Central memory CD8-positive, alpha-beta T cell (primary cell): ENCODE data around the gene HPSE2.

Source experiments
- ATAC-seq: fragments of 150-1000 bp; cut with Tn5 transposase; replicated peaks from 2 replicates; pipeline ENCODE4 v1.10.0; 2022; ENCODE audit warnings: mild to moderate bottlenecking, moderate FRiP score, moderate number of reproducible peaks; ENCODE audit not compliant: poor library complexity, severe bottlenecking; ENCODE audit errors: extremely low read depth
- DNase-seq, 2 donors: peaks; one replicate each; pipeline ENCODE4 v3.0.0; 2021; ENCODE audit warnings: low spot score in 2 of 2
- H3K27ac Mint-ChIP-seq: one replicate; pipeline ENCODE4 v1.8.0; 2022; ENCODE audit warnings: low read depth, mild to moderate bottlenecking, moderate library complexity, mixed read lengths
- H3K27me3 Mint-ChIP-seq: one replicate; pipeline ENCODE4 v1.8.0; 2022; ENCODE audit warnings: mixed read lengths
- H3K36me3 Mint-ChIP-seq: one replicate; pipeline ENCODE4 v1.8.0; 2022; ENCODE audit warnings: mild to moderate bottlenecking, moderate library complexity, mixed read lengths; ENCODE audit not compliant: insufficient read depth
- H3K4me1 Mint-ChIP-seq: one replicate; pipeline ENCODE4 v1.8.0; 2022; ENCODE audit warnings: mixed read lengths
- H3K4me3 Mint-ChIP-seq: one replicate; pipeline ENCODE4 v1.8.0; 2022; ENCODE audit warnings: mild to moderate bottlenecking, moderate library complexity, mixed read lengths
- H3K9me3 Mint-ChIP-seq: one replicate; pipeline ENCODE4 v1.8.0; 2022; ENCODE audit warnings: mixed read lengths

HPSE2 gene

DNA sequence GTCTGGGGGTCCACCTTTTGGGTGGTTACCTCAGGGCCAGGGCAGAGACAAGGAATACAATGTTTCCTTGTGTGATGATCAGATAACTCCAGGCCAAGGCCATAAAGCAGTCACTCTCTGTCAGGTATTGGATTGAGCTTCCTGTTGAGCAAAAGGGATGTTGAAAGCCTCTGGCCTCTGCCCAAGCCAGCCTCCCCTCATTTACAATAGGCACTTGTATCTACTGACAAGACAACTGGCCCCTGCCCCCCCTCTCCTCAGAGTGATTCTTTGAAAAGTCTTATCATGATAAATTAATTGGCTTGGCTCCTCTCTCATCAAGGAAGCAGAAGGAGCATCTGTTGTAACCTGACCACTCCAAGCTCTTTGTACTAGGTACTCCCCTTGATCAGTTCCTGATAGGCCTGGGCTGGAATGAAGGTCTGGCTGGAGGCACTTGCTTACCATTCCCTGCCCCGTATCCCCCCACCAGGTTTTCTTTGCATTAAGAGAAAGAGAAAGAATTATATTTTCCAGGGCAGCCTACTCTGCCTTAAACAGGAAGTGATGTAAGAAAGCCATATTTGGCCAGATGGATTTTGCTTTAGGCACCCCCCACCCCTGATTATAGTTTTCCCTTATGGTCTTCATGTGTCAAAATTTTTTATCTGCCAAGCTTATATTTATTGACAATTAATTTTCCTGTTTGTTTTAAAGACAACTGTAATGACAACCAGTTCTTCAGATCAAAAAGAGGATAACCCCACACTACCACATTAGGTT, 746.8 kb downstream of the HPSE2 start:
- no peak for DNase-seq
- Mint-ChIP-seq H3K4me1 (no peaks in the 10 kb centered on the region), H3K9me3 (no peaks in the 10 kb centered on the region), H3K36me3 (peaks cover 3% of the 10 kb centered on the region), H3K27ac (no peak overlapping the region), H3K4me3 (no peak overlapping the region), H3K27me3 (peaks cover 60% of the 10 kb centered on the region)
- ATAC-seq: no peak

GRCh38 chr10:98487649-98488048, 748.0 kb downstream of the HPSE2 start:
- Mint-ChIP-seq H3K27ac (no peak overlapping the region), H3K36me3 (peaks cover under 1% of the 10 kb centered on the region), H3K27me3 (peaks cover 48% of the 10 kb centered on the region), H3K4me1 (peaks cover 1% of the 10 kb centered on the region), H3K9me3 (no peaks in the 10 kb centered on the region), H3K4me3 (no peak overlapping the region)
- no peak for ATAC-seq
- DNase-seq: no peak

- no peaks in the 10 kb centered on the region for H3K9me3 Mint-ChIP-seq
- H3K27ac Mint-ChIP-seq: no peak overlapping the region
- H3K27me3 Mint-ChIP-seq: peaks cover 45% of the 10 kb centered on the region
- ATAC-seq: no peak
- H3K4me3 Mint-ChIP-seq: no peak overlapping the region
- DNase-seq: no peak
- H3K4me1 Mint-ChIP-seq: peaks cover 6% of the 10 kb centered on the region
- no peaks in the 10 kb centered on the region for H3K36me3 Mint-ChIP-seq
Measured at GRCh38 chr10:98486421-98486820, 749.2 kb downstream of the HPSE2 start.

DNA sequence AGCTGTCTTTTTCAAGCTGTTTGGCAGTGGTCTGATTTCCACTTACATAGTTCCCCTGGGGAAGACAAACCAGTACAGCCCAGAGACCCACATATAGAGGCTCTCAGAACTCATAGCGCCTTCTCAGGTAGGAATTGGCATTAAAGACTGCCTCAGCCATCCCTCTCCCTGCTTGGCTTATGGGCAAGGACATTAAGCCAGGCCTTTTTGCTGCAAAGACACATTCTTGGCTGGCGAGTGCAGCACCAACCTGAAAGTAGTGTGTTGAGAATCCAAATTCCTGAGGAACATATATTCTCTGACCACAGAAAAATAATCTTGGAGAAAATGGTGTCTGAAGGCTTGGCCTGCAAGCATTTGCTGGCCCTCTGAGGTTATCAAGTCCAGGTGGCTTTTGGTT, 749.7 kb downstream of the HPSE2 start:
- no peak for ATAC-seq
- DNase-seq: no peak
- Mint-ChIP-seq H3K36me3 (no peaks in the 10 kb centered on the region), H3K9me3 (no peaks in the 10 kb centered on the region), H3K4me1 (peaks cover 6% of the 10 kb centered on the region), H3K27ac (no peak overlapping the region), H3K4me3 (no peak overlapping the region), H3K27me3 (peaks cover 45% of the 10 kb centered on the region)

DNA sequence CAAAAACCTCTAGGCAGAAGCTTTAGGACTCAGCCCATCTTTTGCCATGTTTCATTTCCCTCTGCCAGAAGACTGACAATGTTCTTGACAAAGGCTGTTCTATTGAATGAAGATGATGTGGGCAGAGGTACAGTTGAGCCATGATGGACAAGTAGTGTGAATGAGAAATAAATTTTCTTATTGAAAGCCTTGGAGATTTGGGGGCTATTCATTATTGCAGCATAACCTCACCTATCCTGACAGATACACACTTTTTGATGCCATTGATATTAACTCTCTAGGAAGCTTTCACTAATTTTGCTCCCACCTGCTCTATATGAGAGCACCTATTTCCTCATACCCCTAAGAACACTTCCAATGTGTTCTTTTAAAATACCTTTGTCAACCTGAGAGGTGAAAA, 752.0 kb downstream of the HPSE2 start:
- Mint-ChIP-seq H3K27me3 (peaks cover 29% of the 10 kb centered on the region), H3K27ac (no peak overlapping the region), H3K4me3 (no peak overlapping the region), H3K4me1 (peaks cover 13% of the 10 kb centered on the region), H3K36me3 (no peaks in the 10 kb centered on the region), H3K9me3 (no peaks in the 10 kb centered on the region)
- ATAC-seq: no peak
- DNase-seq: no peak

DNA sequence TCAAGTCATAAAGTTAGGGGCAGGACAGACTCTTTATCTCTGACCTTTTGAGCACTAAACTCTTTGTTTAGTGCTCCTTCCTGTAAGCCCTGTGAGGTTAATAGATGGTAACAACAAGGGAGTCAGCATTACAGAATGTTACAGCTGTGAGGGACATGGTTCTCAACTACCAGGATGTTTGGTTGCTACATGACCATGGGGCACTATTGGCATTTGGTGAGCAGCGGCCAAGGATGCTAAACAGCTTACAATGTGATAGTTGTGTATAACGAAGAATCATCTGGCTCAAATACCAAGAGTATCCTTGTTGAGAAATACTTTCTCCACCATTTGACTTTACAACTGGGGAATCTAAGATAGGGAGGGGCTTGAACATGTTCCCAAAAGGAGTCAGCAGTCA, 753.6 kb downstream of the HPSE2 start:
- DNase-seq (no peak), ATAC-seq (no peak)
- H3K4me3 Mint-ChIP-seq: no peak overlapping the region
- H3K4me1 Mint-ChIP-seq: peaks cover 13% of the 10 kb centered on the region
- H3K27ac Mint-ChIP-seq: peak overlapping the region; percentile 5
- peaks cover 13% of the 10 kb centered on the region for H3K27me3 Mint-ChIP-seq
- H3K9me3 Mint-ChIP-seq: no peaks in the 10 kb centered on the region
- no peaks in the 10 kb centered on the region for H3K36me3 Mint-ChIP-seq

GRCh38 chr10:98481404-98481945, 754.2 kb downstream of the HPSE2 start:
- Mint-ChIP-seq H3K27ac (no peak overlapping the region), H3K9me3 (no peaks in the 10 kb centered on the region)

GRCh38 chr10:98478430-98479222, 757.0 kb downstream of the HPSE2 start:
- DNase-seq: no peak
- H3K27ac Mint-ChIP-seq: no peak overlapping the region
- no peaks in the 10 kb centered on the region for H3K9me3 Mint-ChIP-seq
- no peaks in the 10 kb centered on the region for H3K27me3 Mint-ChIP-seq
- ATAC-seq: no peak
- H3K4me1 Mint-ChIP-seq: peaks cover 19% of the 10 kb centered on the region
- no peaks in the 10 kb centered on the region for H3K36me3 Mint-ChIP-seq
- no peak overlapping the region for H3K4me3 Mint-ChIP-seq

More at GRCh38 chr10:98481404-98481945, 754.2 kb downstream of the HPSE2 start:
- H3K27me3 Mint-ChIP-seq: peaks cover 7% of the 10 kb centered on the region
- H3K4me1 Mint-ChIP-seq: peaks cover 13% of the 10 kb centered on the region
- H3K4me3 Mint-ChIP-seq: no peak overlapping the region
- ATAC-seq (no peak), DNase-seq (no peak)
- no peaks in the 10 kb centered on the region for H3K36me3 Mint-ChIP-seq

GRCh38 chr10:98477861-98478260, 757.8 kb downstream of the HPSE2 start:
- no peak overlapping the region for H3K27ac Mint-ChIP-seq
- H3K36me3 Mint-ChIP-seq: no peaks in the 10 kb centered on the region
- DNase-seq (no peak), ATAC-seq (no peak)
- H3K4me1 Mint-ChIP-seq: peaks cover 19% of the 10 kb centered on the region
- H3K9me3 Mint-ChIP-seq: no peaks in the 10 kb centered on the region
- H3K27me3 Mint-ChIP-seq: no peaks in the 10 kb centered on the region
- H3K4me3 Mint-ChIP-seq: no peak overlapping the region

DNA sequence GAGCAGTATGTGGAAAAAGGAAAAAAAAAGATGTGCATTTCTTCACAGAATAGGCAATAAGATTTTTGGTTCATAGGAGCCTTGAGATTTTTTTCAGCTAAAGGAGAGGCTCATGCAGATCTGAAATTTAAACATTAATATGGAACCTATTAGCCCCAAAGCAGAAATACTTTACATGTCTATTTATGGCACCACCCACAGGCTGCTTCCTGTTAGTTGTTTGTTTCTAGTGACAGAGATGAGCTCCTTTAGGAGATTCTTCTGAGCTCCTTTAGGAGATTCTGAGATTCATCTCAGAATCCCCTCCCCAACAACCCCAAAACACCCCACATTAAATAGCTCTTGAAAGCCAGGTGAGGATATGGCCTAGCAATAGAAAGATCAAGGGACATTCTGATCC, 761.0 kb downstream of the HPSE2 start:
- ATAC-seq: no peak
- no peak overlapping the region for H3K4me3 Mint-ChIP-seq
- no peaks in the 10 kb centered on the region for H3K27me3 Mint-ChIP-seq
- H3K4me1 Mint-ChIP-seq: peaks cover 13% of the 10 kb centered on the region
- DNase-seq: no peak
- H3K36me3 Mint-ChIP-seq: no peaks in the 10 kb centered on the region
- no peaks in the 10 kb centered on the region for H3K9me3 Mint-ChIP-seq
- H3K27ac Mint-ChIP-seq: no peak overlapping the region

DNA sequence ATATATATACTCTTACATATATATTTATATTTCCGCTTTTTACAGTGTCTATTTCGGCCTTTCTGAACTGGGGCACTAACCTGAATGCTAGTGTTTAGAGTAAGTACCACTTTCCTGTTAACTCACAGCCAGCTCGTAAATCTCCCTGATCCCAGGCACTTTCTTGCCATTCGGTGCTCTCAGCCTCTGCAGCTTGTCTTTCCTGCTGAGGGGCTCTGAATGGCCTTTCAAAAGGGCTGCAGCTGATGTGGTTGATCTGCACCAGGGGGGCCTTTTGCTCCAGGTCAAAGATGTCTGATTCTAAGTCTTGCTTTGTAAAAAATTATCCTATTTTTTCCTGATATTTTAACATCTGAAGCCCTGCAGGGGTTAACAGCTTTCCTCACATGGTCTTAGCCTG, 763.5 kb downstream of the HPSE2 start:
- no peak overlapping the region for H3K27ac Mint-ChIP-seq
- ATAC-seq: no peak

GRCh38 chr10:98470850-98471249, 764.8 kb downstream of the HPSE2 start:
- H3K36me3 Mint-ChIP-seq: no peaks in the 10 kb centered on the region
- ATAC-seq (no peak), DNase-seq (no peak)
- no peak overlapping the region for H3K4me3 Mint-ChIP-seq
- no peaks in the 10 kb centered on the region for H3K9me3 Mint-ChIP-seq
- H3K4me1 Mint-ChIP-seq: peaks cover 20% of the 10 kb centered on the region
- H3K27ac Mint-ChIP-seq: no peak overlapping the region
- no peaks in the 10 kb centered on the region for H3K27me3 Mint-ChIP-seq

More for the DNA sequence above, 763.5 kb downstream of the HPSE2 start:
- Mint-ChIP-seq H3K9me3 (no peaks in the 10 kb centered on the region), H3K36me3 (no peaks in the 10 kb centered on the region), H3K4me3 (no peak overlapping the region), H3K4me1 (peaks cover 19% of the 10 kb centered on the region), H3K27me3 (no peaks in the 10 kb centered on the region)
- DNase-seq: no peak
